ENCODE results near the gene WDFY3. TPM values are rescaled to one million over a fixed set of nuclear protein-coding genes. Genes with fewer than 3 reads are reported as not detected.

The WDFY3 gene
- total RNA-seq, 1 experiment from 2014 or later, result 31.8 TPM

GRCh38 chr4:84914686-84915395, 51.6 kb downstream of the WDFY3 start:
- no peak for DNase-seq (ENCODE audit: extremely low read depth, low read depth)

DNA sequence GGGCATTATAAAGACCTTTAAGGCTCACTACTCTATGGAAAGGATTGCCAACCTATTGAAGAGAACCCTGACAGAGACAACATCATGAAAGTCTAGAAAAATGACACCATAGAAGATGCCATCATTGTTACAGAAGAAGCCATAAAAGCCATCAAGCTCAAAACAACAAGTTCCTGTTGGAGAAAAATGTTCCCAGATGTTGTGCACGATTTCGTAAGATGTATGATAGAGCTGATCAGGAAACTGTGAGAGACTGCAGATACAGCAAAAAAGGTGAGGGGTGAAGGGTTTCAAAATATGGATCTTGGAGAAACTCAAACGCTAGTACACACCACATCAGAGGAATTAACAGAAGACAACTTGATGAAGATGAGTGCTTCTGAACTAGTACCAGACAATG, 53.3 kb downstream of the WDFY3 start:
- DNase-seq (ENCODE audit: extremely low read depth, low read depth), result no peak

DNA sequence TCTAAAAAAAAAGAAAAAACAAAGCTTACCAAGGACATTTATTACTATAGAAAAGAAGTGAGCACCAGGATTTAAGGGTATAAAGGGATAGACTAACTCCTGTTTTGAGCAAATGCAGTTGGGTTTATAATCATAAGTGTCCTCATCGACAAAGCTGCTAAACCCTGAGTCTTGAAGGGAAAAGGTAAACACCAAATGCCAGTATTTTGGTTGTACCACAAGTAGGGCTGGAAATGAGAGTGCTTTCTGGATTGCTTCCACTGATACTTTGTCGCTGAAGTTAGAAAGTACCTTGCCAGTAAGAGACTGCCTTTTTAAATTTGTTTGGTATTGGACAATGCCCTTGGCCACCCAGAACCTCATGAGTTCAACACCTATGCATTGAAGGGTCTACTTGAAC, 53.7 kb downstream of the WDFY3 start:
- no peak for DNase-seq (ENCODE audit: extremely low read depth, low read depth)

- no peak for DNase-seq (ENCODE audit: extremely low read depth, low read depth)
These were observed 57.6 kb downstream of the WDFY3 start for GRCh38 chr4:84908876-84909275.

DNA sequence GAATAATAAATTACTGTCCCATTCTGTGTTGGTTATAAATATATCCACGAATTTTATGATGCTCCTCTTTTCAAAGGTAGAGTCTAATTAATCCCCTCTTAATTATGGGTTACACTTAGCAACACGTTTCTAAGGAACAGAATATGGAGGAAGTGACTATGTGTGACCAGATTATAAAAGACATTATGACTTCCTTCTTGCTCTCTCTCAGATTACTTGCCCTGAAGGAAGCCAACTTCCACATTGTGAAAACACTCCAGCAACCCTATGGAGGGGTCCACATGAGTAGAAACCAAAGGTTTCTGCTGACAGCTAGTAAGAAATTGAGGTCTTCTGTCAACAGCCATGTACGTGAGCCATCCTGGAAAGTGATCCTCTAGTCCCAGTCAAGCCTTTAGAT, 59.3 kb downstream of the WDFY3 start:
- no peak for DNase-seq (ENCODE audit: extremely low read depth, low read depth)

- DNase-seq (ENCODE audit: extremely low read depth, low read depth), result no peak
These were observed 60.8 kb downstream of the WDFY3 start for GRCh38 chr4:84905646-84906045.

DNA sequence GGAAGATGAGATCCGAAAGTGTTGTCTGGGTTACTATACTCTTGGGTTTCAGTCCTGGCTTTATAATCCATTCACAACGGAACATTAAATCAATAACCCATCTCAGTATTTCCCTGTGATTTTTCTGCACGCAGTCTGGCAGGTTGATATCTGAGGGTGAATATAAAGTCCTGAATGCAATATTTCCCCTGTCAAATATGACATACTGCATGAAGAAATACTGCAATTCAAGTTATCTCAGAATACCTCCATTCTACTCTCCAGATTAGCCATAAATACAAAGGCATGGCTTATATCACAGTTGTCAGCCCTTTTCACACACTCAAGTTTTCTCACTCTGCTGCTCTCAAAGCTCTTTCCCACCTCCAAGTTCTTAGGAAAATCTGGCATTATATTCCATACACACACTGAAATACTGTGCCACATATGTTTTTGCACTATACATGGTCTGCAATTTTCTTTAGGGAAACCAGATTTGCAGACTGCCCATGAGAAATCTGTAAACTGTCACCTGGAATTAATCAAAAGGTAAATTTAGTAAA, 64.7 kb downstream of the WDFY3 start:
- no peak for DNase-seq (ENCODE audit: extremely low read depth, low read depth)

GRCh38 chr4:84901173-84901572, 65.3 kb downstream of the WDFY3 start:
- DNase-seq (ENCODE audit: extremely low read depth, low read depth), result no peak

DNA sequence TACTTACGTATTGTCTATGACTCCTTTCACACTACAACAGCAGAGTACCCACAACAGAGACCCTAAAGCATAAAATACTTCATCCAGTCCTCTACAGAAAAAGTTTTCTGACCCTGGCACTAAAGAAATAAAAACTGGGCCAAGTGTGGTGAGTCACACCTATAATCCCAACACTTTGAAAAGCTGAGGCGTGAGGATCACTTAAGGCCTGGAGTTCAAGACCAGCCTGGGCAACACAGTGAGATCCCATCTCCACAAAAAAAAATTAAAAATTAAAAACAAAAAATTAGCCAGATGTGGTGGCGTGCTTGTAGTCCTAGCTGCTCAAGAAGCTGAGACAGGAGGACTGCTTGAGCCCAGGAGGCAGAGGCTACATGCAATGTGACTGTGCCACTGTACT, 66.9 kb downstream of the WDFY3 start:
- no peak for DNase-seq (ENCODE audit: extremely low read depth, low read depth)

- DNase-seq (ENCODE audit: extremely low read depth, low read depth), result no peak
These were observed 69.0 kb downstream of the WDFY3 start for GRCh38 chr4:84897516-84897915.

DNA sequence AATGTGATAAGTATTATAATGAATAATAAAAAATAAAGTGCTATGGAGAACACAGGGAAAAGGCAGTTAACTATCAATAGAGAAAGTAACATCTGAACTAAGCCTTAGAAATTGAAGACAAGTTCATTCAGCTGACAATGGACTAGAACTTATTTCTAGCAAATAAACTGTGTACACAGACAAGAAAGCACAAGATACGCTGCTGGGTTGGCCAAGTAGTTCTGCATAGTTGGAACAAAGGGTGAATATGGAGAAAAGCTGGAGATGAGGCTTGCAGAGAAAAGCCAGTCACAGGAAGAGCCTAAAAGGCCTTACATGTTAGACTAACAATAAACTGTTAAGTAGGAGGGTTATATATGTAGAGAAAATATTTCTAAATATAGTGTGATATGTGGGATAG, 71.2 kb downstream of the WDFY3 start:
- DNase-seq (ENCODE audit: extremely low read depth, low read depth), result no peak

- no peak for DNase-seq (ENCODE audit: extremely low read depth, low read depth)
These were observed 71.9 kb downstream of the WDFY3 start for GRCh38 chr4:84894621-84895020.

DNA sequence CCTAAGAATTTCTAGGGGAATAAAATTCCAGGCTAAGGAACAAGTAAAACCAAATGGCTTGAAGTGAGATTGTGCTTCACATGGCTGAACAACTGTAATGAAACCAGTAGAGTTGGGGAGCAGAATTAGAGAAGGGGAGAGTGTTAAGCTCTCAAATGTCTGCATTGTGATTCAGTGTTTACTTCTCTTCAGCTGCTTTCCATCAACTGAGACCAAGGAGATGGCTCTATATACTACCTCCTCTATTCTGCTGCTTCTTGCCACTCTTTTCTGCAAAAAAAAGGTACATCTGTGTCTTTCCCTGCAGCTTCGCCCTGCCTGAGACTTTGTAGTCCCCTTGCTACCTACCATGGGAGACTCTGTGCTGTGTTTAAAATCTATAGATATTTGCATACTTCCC, 73.5 kb downstream of the WDFY3 start:
- DNase-seq (ENCODE audit: extremely low read depth, low read depth), result no peak

GRCh38 chr4:84887824-84888223, 78.7 kb downstream of the WDFY3 start:
- peak; percentile 11 for DNase-seq (ENCODE audit: extremely low read depth, low read depth)

DNA sequence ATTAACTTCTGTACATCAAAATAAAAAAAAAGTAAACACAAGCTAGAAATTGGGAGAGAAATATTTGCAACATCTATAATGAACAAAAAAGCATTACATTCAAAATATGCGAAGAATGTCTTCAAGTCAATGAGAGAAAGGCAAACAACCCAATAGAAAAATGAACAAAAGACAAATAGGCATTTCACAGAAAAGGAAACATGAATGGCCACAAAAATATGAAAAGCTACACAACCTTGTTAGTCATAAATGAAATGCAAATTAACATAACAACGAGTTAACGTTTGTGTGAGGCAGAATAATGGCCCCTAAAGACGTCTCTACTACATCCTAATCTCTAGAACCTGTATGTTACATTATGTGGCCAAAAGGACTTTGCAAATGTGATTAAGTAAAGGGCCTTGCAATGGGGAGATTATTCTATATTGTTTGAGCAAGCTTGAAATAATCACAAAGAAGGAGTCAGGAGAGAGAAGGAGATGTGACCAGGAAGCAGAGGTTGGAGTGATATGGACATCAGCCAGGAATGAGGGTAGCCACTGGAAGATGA, 86.8 kb downstream of the WDFY3 start:
- DNase-seq (ENCODE audit: extremely low read depth, low read depth), result no peak

GRCh38 chr4:84878546-84878945, 87.9 kb downstream of the WDFY3 start:
- no peak for DNase-seq (ENCODE audit: extremely low read depth, low read depth)

GRCh38 chr4:84878090-84878489, 88.4 kb downstream of the WDFY3 start:
- no peak for DNase-seq (ENCODE audit: extremely low read depth, low read depth)

DNA sequence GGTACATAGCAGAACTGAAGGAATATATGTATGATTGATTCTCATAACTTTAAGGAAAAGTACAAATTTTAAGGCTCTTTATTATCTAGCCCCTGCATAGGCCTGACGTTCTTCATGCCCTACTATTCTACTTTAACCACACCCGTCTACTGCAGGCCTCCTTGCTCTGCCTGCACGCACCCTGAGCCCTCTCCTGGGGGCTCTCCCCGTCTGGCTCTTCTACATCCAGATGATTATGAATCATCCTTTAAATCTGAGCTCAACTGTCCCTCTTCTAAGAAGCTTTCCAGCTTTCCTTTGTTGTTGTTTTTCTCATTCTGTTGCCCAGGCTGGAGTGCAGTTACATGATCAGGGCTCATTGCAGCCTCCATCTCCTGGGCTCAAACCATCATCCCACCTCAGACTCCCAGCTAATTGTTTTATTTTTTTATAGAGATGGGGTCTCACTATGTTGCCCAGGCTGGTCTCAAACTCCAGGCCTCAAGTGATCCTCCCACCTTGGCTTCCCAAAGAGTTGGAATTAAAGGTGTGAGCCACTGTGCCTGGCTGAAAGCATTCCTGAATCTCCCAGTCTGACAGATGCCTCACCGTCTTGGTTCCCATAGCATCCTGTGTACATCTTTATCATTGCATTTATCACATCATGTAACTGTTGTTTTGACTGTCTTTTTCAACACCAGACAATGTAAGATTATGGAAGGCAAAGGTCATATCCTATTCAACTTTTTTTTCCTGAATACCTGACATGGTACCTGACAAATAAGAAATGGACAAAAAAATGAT, 89.2 kb downstream of the WDFY3 start:
- no peak for DNase-seq (ENCODE audit: extremely low read depth, low read depth)

DNA sequence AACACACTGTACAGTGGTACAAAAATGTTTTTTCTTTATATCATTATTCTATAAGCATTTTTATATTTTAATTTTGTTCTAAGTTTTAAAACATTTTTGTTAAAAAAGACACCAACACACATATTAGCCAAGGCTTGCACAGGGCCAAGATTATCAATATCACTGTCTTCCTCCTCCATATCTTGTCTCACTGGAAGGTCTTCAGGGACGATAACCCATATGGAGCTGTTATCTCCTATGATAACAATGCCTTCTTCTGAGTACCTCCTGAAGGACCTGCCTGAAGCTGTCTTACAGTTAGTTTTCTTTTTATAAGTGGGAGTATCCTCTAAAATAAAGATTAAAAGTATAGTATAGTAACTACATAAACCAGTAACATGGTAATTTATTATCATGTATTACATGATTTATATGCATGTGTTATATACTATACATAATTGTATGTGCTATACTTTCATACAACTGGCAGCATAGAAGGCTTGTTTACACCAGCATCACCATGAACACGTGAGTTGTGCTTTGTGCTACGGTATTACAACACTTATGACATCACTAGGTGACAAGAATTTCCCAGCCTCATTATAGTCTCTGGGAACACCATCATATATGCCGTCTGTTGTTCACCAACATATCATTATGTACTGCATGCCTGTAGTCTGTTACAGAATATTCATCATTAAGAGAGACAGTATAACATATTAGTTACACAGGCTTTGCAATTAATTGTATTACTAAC, 90.7 kb downstream of the WDFY3 start:
- no peak for DNase-seq (ENCODE audit: extremely low read depth, low read depth)

DNA sequence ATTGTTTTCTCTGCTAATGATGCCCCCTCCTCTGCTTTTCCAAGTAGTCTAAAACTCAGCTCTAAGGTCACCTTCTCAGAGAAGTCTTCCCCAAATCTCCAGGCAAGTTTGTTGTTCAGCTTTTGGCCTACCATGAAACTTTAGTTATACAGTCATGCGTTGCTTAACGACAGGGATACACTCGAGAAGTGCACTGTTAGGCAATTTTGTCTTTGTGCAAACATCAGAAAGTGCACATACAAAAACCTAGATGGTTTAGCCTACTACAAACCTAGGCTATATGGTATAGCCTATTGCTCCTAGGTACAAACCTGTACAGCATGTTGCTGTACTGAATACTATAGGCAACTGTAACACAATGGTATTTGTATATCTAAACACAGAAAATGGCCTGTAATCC, 91.9 kb downstream of the WDFY3 start:
- DNase-seq (ENCODE audit: extremely low read depth, low read depth), result no peak

All from NCI-H460 (cell line).